ENCODE data around the gene KCNJ11.

Gene KCNJ11

GRCh38 chr11:17408026-17408425 lies 19.6 kb upstream of the KCNJ11 start:
- DNase-seq = no peak

GRCh38 chr11:17407575-17407974 lies 19.1 kb upstream of the KCNJ11 start:
- no peak for DNase-seq

GRCh38 chr11:17406818-17407149 lies 18.3 kb upstream of the KCNJ11 start:
- no peak for DNase-seq

- no peak for DNase-seq
These were observed 17.8 kb upstream of the KCNJ11 start for GRCh38 chr11:17406082-17406817.

GRCh38 chr11:17405232-17406005 lies 17.0 kb upstream of the KCNJ11 start:
- no peak for DNase-seq

GRCh38 chr11:17403980-17404759 lies 15.7 kb upstream of the KCNJ11 start:
- no peak for DNase-seq

GRCh38 chr11:17402486-17402885 lies 14.0 kb upstream of the KCNJ11 start:
- DNase-seq = no peak

GRCh38 chr11:17401841-17402240 lies 13.4 kb upstream of the KCNJ11 start:
- DNase-seq = no peak

GRCh38 chr11:17401316-17401715 lies 12.9 kb upstream of the KCNJ11 start:
- no peak for DNase-seq

- no peak for DNase-seq
These were observed 11.8 kb upstream of the KCNJ11 start for GRCh38 chr11:17400048-17400775.

- no peak for DNase-seq
These were observed 10.8 kb upstream of the KCNJ11 start for GRCh38 chr11:17399236-17399635.

- DNase-seq = no peak
These were observed 9.0 kb upstream of the KCNJ11 start for GRCh38 chr11:17397311-17398002.

GRCh38 chr11:17396598-17397310 lies 8.3 kb upstream of the KCNJ11 start:
- no peak for DNase-seq

GRCh38 chr11:17395978-17396377 lies 7.5 kb upstream of the KCNJ11 start:
- DNase-seq = no peak

- no peak for DNase-seq
These were observed 7.1 kb upstream of the KCNJ11 start for GRCh38 chr11:17395554-17395961.

GRCh38 chr11:17394743-17395390 lies 6.4 kb upstream of the KCNJ11 start:
- DNase-seq = no peak

- no peak for DNase-seq
These were observed 5.0 kb upstream of the KCNJ11 start for GRCh38 chr11:17393472-17393871.

GRCh38 chr11:17392872-17393271 lies 4.4 kb upstream of the KCNJ11 start:
- no peak for DNase-seq

- DNase-seq = no peak
These were observed 3.3 kb upstream of the KCNJ11 start for GRCh38 chr11:17391493-17392355.

Measured in NCI-H446 (cell line).